GM10266 (cell line): ENCODE data around the gene VPS35.

Source experiments
- DNase-seq: peaks from one replicate; pipeline ENCODE4 v3.0.0; 2012; ENCODE audit errors: extremely low spot score
- TF ChIP-seq, protein P1 (sequence below): IDR thresholded peaks from 2 replicates; pipeline ENCODE4 v1.5.1; 2012; ENCODE audit warnings: mild to moderate bottlenecking, low read depth; ENCODE audit not compliant: control insufficient read depth, insufficient read depth; ENCODE audit errors: missing control alignments

VPS35 gene

GRCh38 chr16:46662123-46662522, 26.9 kb downstream of the VPS35 start:
- TF ChIP-seq, protein P1, sequence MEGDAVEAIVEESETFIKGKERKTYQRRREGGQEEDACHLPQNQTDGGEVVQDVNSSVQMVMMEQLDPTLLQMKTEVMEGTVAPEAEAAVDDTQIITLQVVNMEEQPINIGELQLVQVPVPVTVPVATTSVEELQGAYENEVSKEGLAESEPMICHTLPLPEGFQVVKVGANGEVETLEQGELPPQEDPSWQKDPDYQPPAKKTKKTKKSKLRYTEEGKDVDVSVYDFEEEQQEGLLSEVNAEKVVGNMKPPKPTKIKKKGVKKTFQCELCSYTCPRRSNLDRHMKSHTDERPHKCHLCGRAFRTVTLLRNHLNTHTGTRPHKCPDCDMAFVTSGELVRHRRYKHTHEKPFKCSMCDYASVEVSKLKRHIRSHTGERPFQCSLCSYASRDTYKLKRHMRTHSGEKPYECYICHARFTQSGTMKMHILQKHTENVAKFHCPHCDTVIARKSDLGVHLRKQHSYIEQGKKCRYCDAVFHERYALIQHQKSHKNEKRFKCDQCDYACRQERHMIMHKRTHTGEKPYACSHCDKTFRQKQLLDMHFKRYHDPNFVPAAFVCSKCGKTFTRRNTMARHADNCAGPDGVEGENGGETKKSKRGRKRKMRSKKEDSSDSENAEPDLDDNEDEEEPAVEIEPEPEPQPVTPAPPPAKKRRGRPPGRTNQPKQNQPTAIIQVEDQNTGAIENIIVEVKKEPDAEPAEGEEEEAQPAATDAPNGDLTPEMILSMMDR = no peak
- DNase-seq = no peak

GRCh38 chr16:46658925-46659324, 30.1 kb downstream of the VPS35 start:
- TF ChIP-seq, protein P1 = no peak
- peak; percentile 77 for DNase-seq

DNA sequence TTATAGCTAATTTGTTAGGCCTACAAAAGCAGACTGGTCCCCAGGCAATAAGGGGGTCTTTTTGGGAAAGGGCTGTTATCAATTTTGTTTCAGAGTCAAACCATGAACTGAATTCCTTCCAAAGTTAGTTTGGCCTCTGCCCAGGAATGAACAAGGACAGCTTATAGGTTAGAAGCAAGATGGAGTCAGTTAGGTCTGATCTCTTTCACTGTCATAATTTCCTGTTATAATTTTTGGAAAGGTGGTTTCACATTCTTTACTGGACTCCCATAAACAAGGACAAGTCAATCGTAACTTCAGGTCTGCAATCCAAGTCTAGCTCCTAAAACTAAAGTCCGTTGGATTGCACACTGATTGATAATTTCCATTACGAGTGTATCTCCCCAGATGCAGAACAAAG, 37.7 kb downstream of the VPS35 start:
- TF ChIP-seq, protein P1 = no peak

DNA sequence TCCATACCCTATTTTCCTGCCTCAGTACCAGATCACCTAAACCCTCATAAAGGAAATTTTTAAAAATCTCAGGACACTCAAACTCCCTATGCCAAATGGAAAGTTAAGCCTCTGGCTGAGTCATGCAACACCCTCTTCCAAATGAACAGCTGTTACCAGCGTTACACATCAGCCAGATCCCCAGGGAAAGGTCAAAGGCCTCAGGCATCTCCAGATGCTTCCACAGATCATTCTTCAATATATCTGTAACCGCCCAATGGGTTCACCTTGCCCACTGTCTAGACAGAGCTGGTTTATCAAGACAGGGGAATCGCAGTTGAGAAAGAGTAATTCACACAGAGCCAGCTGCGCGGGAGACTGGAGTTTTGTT, 38.7 kb downstream of the VPS35 start:
- DNase-seq = no peak
- TF ChIP-seq, protein P1 = no peak

More for the DNA sequence above, 37.7 kb downstream of the VPS35 start:
- DNase-seq = no peak

DNA sequence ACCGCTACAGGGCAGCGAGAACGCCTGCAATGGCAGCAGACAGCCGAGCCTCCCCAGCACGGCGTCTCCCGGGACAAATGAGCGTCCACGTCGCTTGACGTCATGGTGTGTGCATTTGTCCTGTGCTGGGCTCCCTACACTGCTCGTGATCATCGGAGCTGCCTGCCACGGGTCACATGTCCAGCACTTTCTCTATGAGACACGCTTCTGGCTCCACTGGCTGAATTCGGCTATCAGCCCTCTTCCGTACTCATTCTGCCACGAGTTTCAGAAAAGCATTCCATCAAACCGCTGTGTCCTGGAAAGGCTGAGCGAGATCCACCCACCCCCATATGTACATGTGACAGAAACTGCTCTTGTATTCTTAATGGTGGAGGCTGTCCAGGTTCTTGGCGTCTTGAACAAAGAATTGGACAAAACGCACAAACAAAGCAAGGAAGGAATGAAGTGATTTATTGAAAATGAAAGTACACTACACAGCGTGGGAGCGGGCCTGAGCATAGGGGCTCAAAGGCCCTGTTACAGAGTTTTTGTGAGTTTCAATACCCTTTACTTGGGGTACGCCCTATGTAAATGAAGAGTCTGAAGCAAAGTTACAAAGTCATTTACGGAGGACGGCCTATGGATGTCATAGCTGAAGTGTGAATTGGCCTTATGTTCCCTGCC, 39.3 kb downstream of the VPS35 start:
- TF ChIP-seq, protein P1 = no peak
- no peak for DNase-seq

- no peak for DNase-seq
- TF ChIP-seq, protein P1 = no peak
These were observed 40.3 kb downstream of the VPS35 start for GRCh38 chr16:46648656-46649055.
